ENCODE data around the gene PGLYRP4.

DNA sequence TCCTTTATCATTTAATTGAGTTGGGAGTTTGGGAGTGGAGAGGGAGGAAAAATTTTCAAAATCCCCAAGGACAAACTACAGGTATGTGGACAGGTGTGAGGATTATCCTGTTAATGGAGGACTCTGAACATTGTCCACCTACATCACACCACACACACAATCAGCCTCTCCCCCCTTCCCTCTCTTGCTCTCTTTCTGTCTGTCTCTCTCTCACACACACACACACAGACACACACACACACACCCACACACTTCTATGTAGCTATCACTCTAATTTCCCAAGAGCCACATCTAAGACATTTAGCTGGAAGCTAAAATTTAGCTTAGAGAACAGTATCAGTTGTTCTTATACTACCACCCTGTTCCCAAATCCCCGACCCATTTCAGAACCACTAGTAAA lies 40.8 kb upstream of the PGLYRP4 start:
- TF ChIP-seq, protein P1, sequence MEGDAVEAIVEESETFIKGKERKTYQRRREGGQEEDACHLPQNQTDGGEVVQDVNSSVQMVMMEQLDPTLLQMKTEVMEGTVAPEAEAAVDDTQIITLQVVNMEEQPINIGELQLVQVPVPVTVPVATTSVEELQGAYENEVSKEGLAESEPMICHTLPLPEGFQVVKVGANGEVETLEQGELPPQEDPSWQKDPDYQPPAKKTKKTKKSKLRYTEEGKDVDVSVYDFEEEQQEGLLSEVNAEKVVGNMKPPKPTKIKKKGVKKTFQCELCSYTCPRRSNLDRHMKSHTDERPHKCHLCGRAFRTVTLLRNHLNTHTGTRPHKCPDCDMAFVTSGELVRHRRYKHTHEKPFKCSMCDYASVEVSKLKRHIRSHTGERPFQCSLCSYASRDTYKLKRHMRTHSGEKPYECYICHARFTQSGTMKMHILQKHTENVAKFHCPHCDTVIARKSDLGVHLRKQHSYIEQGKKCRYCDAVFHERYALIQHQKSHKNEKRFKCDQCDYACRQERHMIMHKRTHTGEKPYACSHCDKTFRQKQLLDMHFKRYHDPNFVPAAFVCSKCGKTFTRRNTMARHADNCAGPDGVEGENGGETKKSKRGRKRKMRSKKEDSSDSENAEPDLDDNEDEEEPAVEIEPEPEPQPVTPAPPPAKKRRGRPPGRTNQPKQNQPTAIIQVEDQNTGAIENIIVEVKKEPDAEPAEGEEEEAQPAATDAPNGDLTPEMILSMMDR (conservative IDR thresholded peaks at IDR 0.05 in 1 of 2, IDR thresholded peaks at IDR 0.05 in 1 of 2; ENCODE audit: extremely low read depth in 1 of 2, insufficient read depth in 1 of 2, low read depth in 1 of 2, low read length in 2 of 2), result no peak
- TF ChIP-seq EZH2 (IDR thresholded peaks at IDR 0.05; ENCODE audit: borderline replicate concordance, low read length), result no peak
